T-cell (primary cell): ENCODE results near the gene RSPH9. TPM values are rescaled to one million over a fixed set of nuclear protein-coding genes. Genes with fewer than 3 reads are reported as not detected.

Experiments
- ATAC-seq, 4 experiments: fragments of 200-7000 bp in 3 of 4; fragments of 150-1000 bp in 1 of 4; cut with Tn5 transposase; replicated peaks in 1 of 4; 1 replicate in 3 of 4; 2 replicates in 1 of 4; pipeline ENCODE4 v1.10.0; 2021; ENCODE audit warnings: moderate library complexity in 3 of 4, mild to moderate bottlenecking in 2 of 4, moderate number of reproducible peaks in 1 of 4
- CTCF ChIA-PET, 2 donors: fragments of 300-600 bp; sonication (Branson Sonifier 250); formaldehyde crosslinking; loops; one replicate each; lab custom pipeline; 2022; ENCODE audit warnings: antibody characterized with exemption in 2 of 2; lab: Charles Lee
- POLR2A ChIA-PET, 2 donors: fragments of 300-600 bp; sonication (Branson Sonifier 250); formaldehyde crosslinking; loops; one replicate each; lab custom pipeline; 2022; ENCODE audit warnings: antibody characterized with exemption in 2 of 2; lab: Charles Lee
- DNase-seq, 35 experiments: peaks; one replicate each; pipeline versions ENCODE4 v3.0.0 to v3.0.0-alpha.2; 2013 to 2023
- H3K27ac ChIP-seq: one replicate; pipeline ENCODE4 v1.5.1; 2013; ENCODE audit warnings: low read length
- H3K27me3 ChIP-seq, 2 experiments: replicated peaks in 1 of 2; 1 replicate in 1 of 2; 2 replicates in 1 of 2; pipeline versions ENCODE4 v1.6.1 to v1.7.0; 2013; ENCODE audit warnings: low read length in 1 of 2, mixed read lengths in 1 of 2; ENCODE audit not compliant: control insufficient read depth in 2 of 2, insufficient read depth in 2 of 2; ENCODE audit errors: extremely low read depth in 1 of 2
- H3K36me3 ChIP-seq, 2 donors: 1 replicate in 1 of 2; 2 replicates in 1 of 2; pipeline versions ENCODE4 v1.6.1 to v1.7.0; 2013; ENCODE audit warnings: low read length in 1 of 2; ENCODE audit not compliant: control insufficient read depth in 2 of 2, insufficient read depth in 1 of 2; ENCODE audit errors: extremely low read depth in 1 of 2
- H3K4me1 ChIP-seq, 2 experiments: 1 replicate in 1 of 2; 2 replicates in 1 of 2; pipeline versions ENCODE4 v1.6.1 to v1.7.0; 2013; ENCODE audit warnings: low read length in 2 of 2, mixed read lengths in 1 of 2; ENCODE audit not compliant: insufficient read depth in 2 of 2, control insufficient read depth in 1 of 2; ENCODE audit errors: extremely low read depth in 1 of 2
- H3K4me3 ChIP-seq, 2 donors: 1 replicate in 1 of 2; 2 replicates in 1 of 2; pipeline versions ENCODE4 v1.5.1 to v1.7.0; 2013; ENCODE audit warnings: mild to moderate bottlenecking in 2 of 2, low read length in 1 of 2, moderate library complexity in 1 of 2; ENCODE audit not compliant: control insufficient read depth in 1 of 2; ENCODE audit errors: extremely low read depth in 1 of 2
- H3K9me3 ChIP-seq: 2 replicates; pipeline ENCODE4 v1.7.0; 2013
- H3K27ac Mint-ChIP-seq, 2 donors: one replicate each; pipeline ENCODE4 v1.8.0; 2020 to 2021; ENCODE audit warnings: mild to moderate bottlenecking in 2 of 2, mixed read lengths in 2 of 2
- H3K27me3 Mint-ChIP-seq, 2 donors: one replicate each; pipeline ENCODE4 v1.8.0; 2021 to 2022; ENCODE audit warnings: mixed read lengths in 2 of 2
- H3K36me3 Mint-ChIP-seq: one replicate; pipeline ENCODE4 v1.8.0; 2021; ENCODE audit warnings: mixed read lengths
- H3K4me1 Mint-ChIP-seq, 3 donors: one replicate each; pipeline ENCODE4 v1.8.0; 2020 to 2022; ENCODE audit warnings: mixed read lengths in 3 of 3, mild to moderate bottlenecking in 1 of 3
- H3K4me3 Mint-ChIP-seq, 3 donors: one replicate each; pipeline ENCODE4 v1.8.0; 2020 to 2022; ENCODE audit warnings: mild to moderate bottlenecking in 3 of 3, mixed read lengths in 3 of 3, moderate library complexity in 3 of 3
- H3K9me3 Mint-ChIP-seq, 3 donors: one replicate each; pipeline ENCODE4 v1.8.0; 2020 to 2022; ENCODE audit warnings: mixed read lengths in 3 of 3
- WGBS: methylation state at CpG from one replicate; pipeline ENCODE4 v1.1.5; 2013; ENCODE audit warnings: missing lambda C conversion rate; ENCODE audit not compliant: insufficient coverage; 5-methylcytosine and 5-hydroxymethylcytosine counted together
- total RNA-seq, 35 experiments: library from RNA in 6 of 35; stranded (reverse) in 6 of 35; fragments of 120-200 nt in 1 of 35; gene quantifications; one replicate each; pipeline versions ENCODE4 v1.2.1 to v1.2.4 and lab custom pipeline; 2013 to 2026

RSPH9 gene
- total RNA-seq, 5 donors from 2014 or later (not counting 1 experiment from before 2014, with no cell fraction given): not detected

GRCh38 chr6:43627008-43627825, 17.6 kb upstream of the RSPH9 start:
- ATAC-seq (no peak), DNase-seq (peak in 1 of 35 experiments; percentile 33)
- ChIA-PET CTCF (interaction anchor here in 1 of 2 donors (1.2 kb wide), 1 partner anchor 19 kb away, joined by 3 read pairs; no protein-coding TSS in a partner anchor), POLR2A (no interaction called here)
- Histone ChIP-seq H3K27me3 (no peaks in the 10 kb centered on the region), H3K36me3 (peaks cover 27 to 34% of the 10 kb centered on the region in 2 donors), H3K27ac (no peak overlapping the region), H3K4me1 (peaks cover 9 to 32% of the 10 kb centered on the region in 2 experiments), H3K9me3 (no peaks in the 10 kb centered on the region), H3K4me3 (no peak overlapping the region)
- Mint-ChIP-seq H3K9me3 (no peaks in the 10 kb centered on the region), H3K36me3 (peaks cover 24% of the 10 kb centered on the region), H3K4me3 (peak overlapping the region; percentile 55 to 92 (median 57)), H3K27ac (peak overlapping the region; percentile 30 to 63), H3K4me1 (peaks cover 31 to 39% (median 36%) of the 10 kb centered on the region in 3 donors), H3K27me3 (no peaks in the 10 kb centered on the region)
- 89% methylated on average over 1 of the region's 5 CpGs for WGBS

- POLR2A ChIA-PET: interaction anchor here (0.6 to 0.7 kb wide), 4 partner anchors 14 to 85 kb away, joined by 4 to 7 read pairs (median 6); no protein-coding TSS in a partner anchor
- H3K9me3 ChIP-seq: no peaks in the 10 kb centered on the region
- no peaks in the 10 kb centered on the region for H3K27me3 Mint-ChIP-seq
- H3K27me3 ChIP-seq: no peaks in the 10 kb centered on the region
- H3K27ac Mint-ChIP-seq: peak overlapping the region; percentile 96 to 99
- H3K9me3 Mint-ChIP-seq: no peaks in the 10 kb centered on the region
- CTCF ChIA-PET: interaction anchor here in 1 of 2 donors (1.2 to 1.3 kb wide), 2 partner anchors 20 to 245 kb away, joined by 3 to 4 read pairs; no protein-coding TSS in a partner anchor
- H3K27ac ChIP-seq: peak overlapping the region; percentile 74
- H3K4me1 Mint-ChIP-seq: peaks cover 31 to 39% (median 36%) of the 10 kb centered on the region in 3 donors
- WGBS: 3% methylated on average over 7 of the region's 25 CpGs
- H3K36me3 ChIP-seq: peaks cover 25% of the 10 kb centered on the region in 2 donors
- peak overlapping the region; percentile 92 to 99 (median 98) for H3K4me3 Mint-ChIP-seq
- H3K4me1 ChIP-seq: peaks cover 9 to 32% of the 10 kb centered on the region in 2 experiments
- H3K36me3 Mint-ChIP-seq: peaks cover 18% of the 10 kb centered on the region
- ATAC-seq (peak; percentile 30 to 51 (median 47)), DNase-seq (peak in 33 of 35 experiments; percentile 26 to 65 (median 39))
- H3K4me3 ChIP-seq: peak overlapping the region; percentile 64 to 89
Observed at GRCh38 chr6:43628393-43629103, 16.3 kb upstream of the RSPH9 start.

- H3K36me3 ChIP-seq: peaks cover 19% of the 10 kb centered on the region in 2 donors
- H3K4me1 ChIP-seq: peaks cover 9 to 32% of the 10 kb centered on the region in 2 experiments
- peak within 1 kb of the TSS; percentile 98 to 99 for H3K27ac Mint-ChIP-seq
- ATAC-seq: peak; percentile 89 to 93 (median 90)
- H3K36me3 Mint-ChIP-seq: peaks cover 18% of the 10 kb centered on the region
- POLR2A ChIA-PET: interaction anchor here (0.5 to 0.7 kb wide), 7 partner anchors 13 to 853 kb away, joined by 4 to 7 read pairs (median 6); no protein-coding TSS in a partner anchor
- H3K27me3 ChIP-seq: no peaks in the 10 kb centered on the region
- CTCF ChIA-PET: interaction anchor here in 1 of 2 donors (0.6 to 1.3 kb wide), 3 partner anchors 21 to 684 kb away, joined by 3 to 4 read pairs (median 4); partner anchors contain the start of gene AARS2
- peaks cover 31 to 39% (median 38%) of the 10 kb centered on the region in 3 donors for H3K4me1 Mint-ChIP-seq
- no peaks in the 10 kb centered on the region for H3K27me3 Mint-ChIP-seq
- peak; percentile 90 to 98 (median 95) for DNase-seq
- peak within 1 kb of the TSS; percentile 74 for H3K27ac ChIP-seq
- H3K4me3 ChIP-seq: peak within 1 kb of the TSS; percentile 64 to 89
- H3K4me3 Mint-ChIP-seq: peak within 1 kb of the TSS; percentile 92 to 99 (median 98)
- no peaks in the 10 kb centered on the region for H3K9me3 Mint-ChIP-seq
- 0% methylated on average over 25 of the region's 46 CpGs for WGBS
- no peaks in the 10 kb centered on the region for H3K9me3 ChIP-seq
Observed at GRCh38 chr6:43629104-43629504, 15.7 kb upstream of the RSPH9 start, which contains the start of gene GTPBP2. Gene GTPBP2 (minus strand): TSS chr6:43629264. CDS start chr6:43629162, 102 bp downstream.

GRCh38 chr6:43629505-43630300, 15.1 kb upstream of the RSPH9 start:
- DNase-seq (peak; percentile 45 to 94 (median 84)), ATAC-seq (peak; percentile 46 to 70 (median 56))
- H3K4me3 ChIP-seq: peak overlapping the region; percentile 64 to 74
- H3K36me3 ChIP-seq: peaks cover 13% of the 10 kb centered on the region in 2 donors
- no peaks in the 10 kb centered on the region for H3K27me3 ChIP-seq
- under 1% methylated on average over 34 of the region's 41 CpGs for WGBS
- ChIA-PET POLR2A (interaction anchor here (0.5 to 0.7 kb wide), 6 partner anchors 13 to 854 kb away, joined by 3 to 7 read pairs (median 6); no protein-coding TSS in a partner anchor), CTCF (interaction anchor here (0.6 to 1.3 kb wide), 4 partner anchors 21 to 683 kb away, joined by 3 to 4 read pairs (median 4); partner anchors contain the start of gene AARS2 (in 1 of the 2))
- peaks cover 9 to 32% of the 10 kb centered on the region in 2 experiments for H3K4me1 ChIP-seq
- Mint-ChIP-seq H3K4me1 (peaks cover 32 to 41% (median 40%) of the 10 kb centered on the region in 3 donors), H3K4me3 (peak overlapping the region; percentile 92 to 99 (median 98)), H3K36me3 (peaks cover 15% of the 10 kb centered on the region), H3K9me3 (no peaks in the 10 kb centered on the region), H3K27ac (peak overlapping the region; percentile 98 to 99), H3K27me3 (no peaks in the 10 kb centered on the region)
- peak overlapping the region; percentile 54 for H3K27ac ChIP-seq
- H3K9me3 ChIP-seq: no peaks in the 10 kb centered on the region

- DNase-seq (no peak), ATAC-seq (no peak)
- H3K9me3 Mint-ChIP-seq: no peaks in the 10 kb centered on the region
- H3K27ac Mint-ChIP-seq: peak overlapping the region; percentile 55 to 75
- CTCF ChIA-PET: interaction anchor here (0.6 kb wide), 2 partner anchors 58 to 1418 kb away, joined by 3 to 4 read pairs; no protein-coding TSS in a partner anchor
- peaks cover 41 to 55% (median 54%) of the 10 kb centered on the region in 3 donors for H3K4me1 Mint-ChIP-seq
- H3K4me3 Mint-ChIP-seq: peak overlapping the region; percentile 34 to 92 (median 54)
- H3K4me1 ChIP-seq: peaks cover 17 to 42% of the 10 kb centered on the region in 2 experiments
- POLR2A ChIA-PET: no interaction called here
- no peaks in the 10 kb centered on the region for H3K36me3 ChIP-seq
- WGBS: 100% methylated on average over 1 of the region's 1 CpG
- no peak overlapping the region for H3K4me3 ChIP-seq
- no peaks in the 10 kb centered on the region for H3K27me3 ChIP-seq
- H3K36me3 Mint-ChIP-seq: peaks cover 9% of the 10 kb centered on the region
- H3K27me3 Mint-ChIP-seq: no peaks in the 10 kb centered on the region
- no peaks in the 10 kb centered on the region for H3K9me3 ChIP-seq
- H3K27ac ChIP-seq: no peak overlapping the region
Observed at GRCh38 chr6:43630980-43631619, 13.7 kb upstream of the RSPH9 start.
